ENCODE measurements around the gene SPACA9.

The SPACA9 gene

DNA sequence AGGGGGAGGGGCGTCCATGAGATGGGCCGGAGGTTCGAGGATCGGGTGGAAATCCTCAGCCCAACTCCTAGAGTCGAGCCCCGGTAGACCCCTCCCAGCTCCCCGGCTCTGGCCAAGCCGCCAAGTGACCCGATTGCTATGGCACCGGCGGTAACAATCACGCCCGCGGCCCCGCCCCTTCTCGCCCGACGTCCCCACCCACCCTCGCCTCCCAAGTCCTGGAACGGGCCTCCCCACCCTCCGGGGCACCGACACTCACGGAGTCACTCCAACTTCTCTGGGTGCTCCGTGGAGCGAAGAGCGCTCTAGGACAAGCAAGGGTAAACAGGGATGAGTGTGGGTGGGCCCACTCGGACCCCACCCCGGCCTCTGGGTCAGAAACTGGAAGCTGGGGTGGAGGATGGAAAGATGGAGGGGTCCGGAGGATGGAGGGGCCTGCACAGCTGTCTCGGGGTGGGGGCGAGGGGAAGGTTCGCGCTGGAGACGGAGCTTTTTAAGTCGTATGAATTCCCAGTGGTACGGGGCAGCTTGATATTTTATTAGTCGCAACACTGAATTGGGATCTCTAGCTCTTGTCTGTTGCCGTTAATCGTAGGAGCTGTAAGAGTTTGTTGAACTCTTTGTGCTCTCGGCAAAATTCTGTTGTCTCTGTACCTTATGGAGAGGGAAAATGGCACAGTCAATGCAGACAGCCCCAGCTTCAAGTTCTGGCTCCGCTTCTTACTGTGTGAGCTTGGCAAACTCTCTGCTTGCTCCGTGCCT, at the start of gene SPACA9:
Gene SPACA9 (plus strand): TSS at position 204 of the 762 bp plus-strand sequence. CDS start 5,050 bp downstream, outside the sequence.
- H3K9me3 ChIP-seq (ENCODE audit: low read depth, low read length), result no peaks in the 10 kb centered on the region
- no peak within 1 kb of the TSS for H3K27ac ChIP-seq
- no peaks in the 10 kb centered on the region for H3K36me3 ChIP-seq (ENCODE audit: insufficient read depth, low read length)
- TF ChIP-seq FOXP2 (optimal IDR thresholded peaks at IDR 0.05; ENCODE audit: control extremely low read depth, extremely low read length, insufficient read depth) (no peak), POLR2AphosphoS5 (IDR thresholded peaks at IDR 0.05; ENCODE audit: borderline replicate concordance, low read depth, low read length) (no peak), EZH2 (IDR thresholded peaks at IDR 0.05) (no peak)
- H3K4me3 ChIP-seq, result peak within 1 kb of the TSS; percentile 76
- peak within 1 kb of the TSS; percentile 65 for H3K9ac ChIP-seq (ENCODE audit: insufficient read length)
- no peak for DNase-seq (ENCODE audit: low read depth, low spot score)

DNA sequence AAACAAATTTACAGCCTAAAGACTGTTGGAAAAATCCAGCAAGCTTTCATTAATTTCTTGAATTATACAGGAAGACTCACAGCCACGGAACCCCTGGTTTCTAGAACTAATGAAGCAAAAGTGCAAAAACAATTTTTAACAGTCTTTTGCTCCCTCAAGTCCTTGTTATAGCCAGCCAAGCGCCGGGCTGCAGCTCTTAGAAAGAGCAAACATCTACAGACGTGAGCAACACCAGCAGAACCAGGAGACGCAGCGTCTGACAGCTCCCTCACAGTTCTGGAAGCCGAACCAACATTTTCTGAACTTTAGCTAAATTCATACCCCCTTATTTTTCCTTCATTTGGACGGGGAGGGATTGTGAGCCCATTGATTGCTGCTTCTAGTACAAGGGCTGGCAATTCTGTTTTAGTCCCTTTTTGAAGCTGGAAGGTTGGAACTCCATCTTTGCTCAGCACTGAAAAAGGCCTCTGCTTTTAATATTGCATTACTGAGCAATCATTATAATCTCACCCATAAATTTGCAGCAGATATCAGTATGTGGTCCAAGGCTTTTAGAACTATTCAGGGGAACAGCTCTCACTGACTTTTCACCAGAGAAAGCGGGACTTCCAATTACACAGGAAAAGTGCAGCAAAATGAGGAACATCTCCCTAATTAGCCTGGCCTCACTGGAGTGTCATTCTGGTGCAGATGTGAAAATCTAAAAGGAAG, 46.4 kb upstream of the SPACA9 start:
- no peaks in the 10 kb centered on the region for H3K9me3 ChIP-seq (ENCODE audit: low read depth, low read length)
- H3K36me3 ChIP-seq (ENCODE audit: insufficient read depth, low read length), result no peaks in the 10 kb centered on the region
- no peak overlapping the region for H3K4me3 ChIP-seq
- no peak overlapping the region for H3K9ac ChIP-seq (ENCODE audit: insufficient read length)
- DNase-seq (ENCODE audit: low read depth, low spot score), result no peak
- H3K27ac ChIP-seq, result no peak overlapping the region
- no peak for TF ChIP-seq POLR2AphosphoS5 (IDR thresholded peaks at IDR 0.05; ENCODE audit: borderline replicate concordance, low read depth, low read length)
- no peak for TF ChIP-seq EZH2 (IDR thresholded peaks at IDR 0.05)
- no peak for TF ChIP-seq FOXP2 (optimal IDR thresholded peaks at IDR 0.05; ENCODE audit: control extremely low read depth, extremely low read length, insufficient read depth)

DNA sequence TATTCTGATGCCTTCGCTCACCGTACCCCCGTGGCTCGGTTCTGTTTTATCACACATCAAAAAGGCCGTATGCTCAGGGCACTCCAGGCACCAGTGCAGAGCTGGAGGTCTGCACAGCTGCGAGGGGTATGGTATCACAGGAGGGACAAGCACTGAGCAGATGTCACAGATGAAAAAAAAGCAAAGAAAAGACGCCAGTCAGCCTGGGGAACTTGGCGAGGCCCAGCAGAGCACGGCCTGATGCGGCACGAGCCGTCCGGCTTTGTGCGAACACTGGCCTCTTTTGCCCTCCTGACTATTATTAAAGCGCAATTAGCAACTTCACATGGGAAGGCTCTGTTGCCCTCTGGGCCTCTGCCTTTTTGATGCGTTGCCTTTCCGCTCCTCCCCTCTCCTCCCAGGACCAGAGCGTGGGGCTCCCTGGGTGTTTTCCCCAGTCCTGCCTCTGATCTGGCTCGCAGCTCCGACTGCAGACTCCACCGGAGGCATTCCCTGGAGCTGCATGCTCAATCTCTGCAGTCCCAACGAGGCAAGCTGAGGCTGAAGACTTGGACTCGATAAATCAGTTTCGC, 45.1 kb upstream of the SPACA9 start:
- TF ChIP-seq POLR2AphosphoS5 (IDR thresholded peaks at IDR 0.05; ENCODE audit: borderline replicate concordance, low read depth, low read length), result no peak
- no peak for TF ChIP-seq FOXP2 (optimal IDR thresholded peaks at IDR 0.05; ENCODE audit: control extremely low read depth, extremely low read length, insufficient read depth)
- TF ChIP-seq EZH2 (IDR thresholded peaks at IDR 0.05), result no peak
- no peak overlapping the region for H3K4me3 ChIP-seq
- H3K36me3 ChIP-seq (ENCODE audit: insufficient read depth, low read length), result no peaks in the 10 kb centered on the region
- no peak overlapping the region for H3K9ac ChIP-seq (ENCODE audit: insufficient read length)
- H3K9me3 ChIP-seq (ENCODE audit: low read depth, low read length), result no peaks in the 10 kb centered on the region
- no peak for DNase-seq (ENCODE audit: low read depth, low spot score)
- H3K27ac ChIP-seq, result no peak overlapping the region

DNA sequence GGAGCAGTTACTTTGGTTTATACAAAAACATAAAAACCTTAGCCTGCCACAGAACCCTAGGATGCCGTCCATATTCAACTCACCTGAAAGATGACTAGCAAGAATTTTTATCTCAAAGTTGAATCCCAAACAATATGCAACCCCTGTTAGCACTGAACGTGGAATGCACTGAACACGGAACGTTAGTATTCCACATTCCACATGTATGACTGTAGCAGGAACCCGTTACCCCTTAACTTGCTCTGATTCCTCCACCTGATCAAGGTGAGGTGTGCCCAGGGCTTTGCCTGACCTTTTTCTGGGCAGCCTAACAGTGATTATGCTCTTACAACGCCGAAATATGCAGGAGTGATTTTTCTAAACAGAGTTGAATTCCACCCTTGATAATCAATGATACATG, 44.4 kb upstream of the SPACA9 start:
- Histone ChIP-seq H3K4me3 (no peak overlapping the region), H3K9me3 (ENCODE audit: low read depth, low read length) (no peaks in the 10 kb centered on the region), H3K36me3 (ENCODE audit: insufficient read depth, low read length) (no peaks in the 10 kb centered on the region), H3K27ac (no peak overlapping the region), H3K9ac (ENCODE audit: insufficient read length) (no peak overlapping the region)
- no peak for DNase-seq (ENCODE audit: low read depth, low spot score)
- TF ChIP-seq FOXP2 (optimal IDR thresholded peaks at IDR 0.05; ENCODE audit: control extremely low read depth, extremely low read length, insufficient read depth) (no peak), EZH2 (IDR thresholded peaks at IDR 0.05) (no peak), POLR2AphosphoS5 (IDR thresholded peaks at IDR 0.05; ENCODE audit: borderline replicate concordance, low read depth, low read length) (no peak)

DNA sequence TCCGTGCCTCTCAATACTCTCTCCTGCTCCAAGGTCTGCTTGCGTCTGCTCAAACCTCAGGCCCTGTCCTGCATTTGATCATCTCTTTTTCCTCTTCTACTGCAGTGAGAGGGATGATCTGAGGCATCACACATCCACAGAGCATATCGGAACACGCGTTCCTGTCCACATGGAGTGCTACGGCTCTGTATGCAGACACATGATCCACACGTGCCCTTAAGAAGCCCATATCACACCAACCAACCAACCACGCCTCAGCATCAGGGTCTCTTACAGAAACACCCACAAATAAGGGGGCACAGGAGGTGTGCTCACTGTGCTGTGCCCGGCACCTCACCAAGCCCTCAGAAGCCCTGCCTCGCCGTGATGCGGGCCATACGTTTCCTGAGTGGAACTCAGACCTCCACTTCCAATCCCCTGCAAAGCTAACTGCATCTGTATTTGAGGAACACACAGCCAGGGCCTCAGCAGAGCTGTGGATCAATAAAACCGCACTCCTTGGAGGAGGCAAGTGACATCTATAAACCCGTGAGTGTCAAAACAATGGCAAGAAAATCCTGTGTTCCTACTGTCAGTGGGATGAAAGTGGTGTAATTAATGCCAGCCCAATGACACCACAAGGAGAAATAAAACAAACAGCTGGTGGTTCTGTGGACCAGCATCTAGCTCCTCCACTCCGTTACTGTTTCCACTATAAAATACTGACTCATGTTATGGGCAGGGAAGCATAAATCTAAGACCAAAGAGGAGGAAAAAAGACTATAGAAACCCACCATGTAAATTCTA, 41.0 kb upstream of the SPACA9 start:
- H3K36me3 ChIP-seq (ENCODE audit: insufficient read depth, low read length), result no peaks in the 10 kb centered on the region
- no peak overlapping the region for H3K9ac ChIP-seq (ENCODE audit: insufficient read length)
- no peak overlapping the region for H3K4me3 ChIP-seq
- TF ChIP-seq FOXP2 (optimal IDR thresholded peaks at IDR 0.05; ENCODE audit: control extremely low read depth, extremely low read length, insufficient read depth), result no peak
- no peak for TF ChIP-seq POLR2AphosphoS5 (IDR thresholded peaks at IDR 0.05; ENCODE audit: borderline replicate concordance, low read depth, low read length)
- no peak for TF ChIP-seq EZH2 (IDR thresholded peaks at IDR 0.05)
- H3K27ac ChIP-seq, result no peak overlapping the region
- no peaks in the 10 kb centered on the region for H3K9me3 ChIP-seq (ENCODE audit: low read depth, low read length)
- no peak for DNase-seq (ENCODE audit: low read depth, low spot score)

DNA sequence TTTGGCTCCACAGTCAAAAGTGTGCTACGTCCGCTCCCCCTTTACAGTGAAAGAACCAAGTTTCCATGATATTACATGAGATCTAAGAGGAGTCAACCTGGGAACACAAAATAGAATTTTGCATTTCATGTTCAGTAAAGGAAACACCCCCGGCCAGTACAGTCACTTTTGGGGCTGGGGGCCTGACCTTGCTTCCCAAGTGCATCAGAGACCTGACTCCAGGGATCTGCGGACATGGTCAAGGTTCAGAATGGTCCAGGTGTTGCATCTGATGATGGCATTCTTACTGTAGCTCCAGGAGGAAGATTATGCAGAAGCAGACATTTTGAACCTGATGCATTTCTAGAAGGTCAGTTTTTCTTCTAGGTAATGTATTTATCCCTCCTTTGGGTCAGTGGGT, 40.4 kb upstream of the SPACA9 start:
- H3K4me3 ChIP-seq, result no peak overlapping the region
- H3K36me3 ChIP-seq (ENCODE audit: insufficient read depth, low read length), result no peaks in the 10 kb centered on the region
- no peak overlapping the region for H3K9ac ChIP-seq (ENCODE audit: insufficient read length)
- H3K27ac ChIP-seq, result no peak overlapping the region
- DNase-seq (ENCODE audit: low read depth, low spot score), result no peak
- TF ChIP-seq EZH2 (IDR thresholded peaks at IDR 0.05) (no peak), POLR2AphosphoS5 (IDR thresholded peaks at IDR 0.05; ENCODE audit: borderline replicate concordance, low read depth, low read length) (no peak), FOXP2 (optimal IDR thresholded peaks at IDR 0.05; ENCODE audit: control extremely low read depth, extremely low read length, insufficient read depth) (no peak)
- H3K9me3 ChIP-seq (ENCODE audit: low read depth, low read length), result no peaks in the 10 kb centered on the region

DNA sequence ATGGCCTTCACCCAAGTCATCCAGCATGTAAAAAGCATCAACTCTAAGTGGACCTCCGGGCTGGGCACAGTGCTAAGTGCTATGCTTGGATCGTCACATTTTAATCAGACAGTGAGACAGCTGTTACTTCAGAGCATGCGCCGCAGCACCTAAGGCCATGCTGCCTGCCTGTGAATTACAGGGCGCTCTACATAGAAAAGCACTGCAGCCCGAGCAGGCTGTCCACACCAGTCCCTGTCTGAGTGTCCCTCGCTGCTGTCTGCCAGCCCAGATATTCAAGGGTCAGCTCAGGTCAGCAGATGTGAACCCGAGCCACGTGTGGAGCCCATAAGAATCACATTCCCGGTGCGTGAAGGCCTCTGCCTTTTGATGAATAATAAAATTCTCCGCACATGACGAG, 37.7 kb upstream of the SPACA9 start:
- H3K36me3 ChIP-seq (ENCODE audit: insufficient read depth, low read length), result no peaks in the 10 kb centered on the region
- H3K9me3 ChIP-seq (ENCODE audit: low read depth, low read length), result no peaks in the 10 kb centered on the region
- no peak overlapping the region for H3K4me3 ChIP-seq
- H3K27ac ChIP-seq, result no peak overlapping the region
- TF ChIP-seq POLR2AphosphoS5 (IDR thresholded peaks at IDR 0.05; ENCODE audit: borderline replicate concordance, low read depth, low read length) (no peak), FOXP2 (optimal IDR thresholded peaks at IDR 0.05; ENCODE audit: control extremely low read depth, extremely low read length, insufficient read depth) (no peak), EZH2 (IDR thresholded peaks at IDR 0.05) (no peak)
- H3K9ac ChIP-seq (ENCODE audit: insufficient read length), result no peak overlapping the region
- no peak for DNase-seq (ENCODE audit: low read depth, low spot score)
